GM19463 (cell line): ENCODE results near the gene PDE4B.

Experiments
- ATAC-seq: cut with Tn5 transposase; IDR thresholded peaks from one replicate; pipeline ENCODE4 v1.9.1; 2021; ENCODE audit warnings: mild to moderate bottlenecking, moderate library complexity; ENCODE audit not compliant: unreplicated experiment

Gene PDE4B

GRCh38 chr1:66327588-66327987 is 534.9 kb downstream of the PDE4B start:
- peak; percentile 32 for ATAC-seq

GRCh38 chr1:66328896-66329295 is 536.2 kb downstream of the PDE4B start:
- ATAC-seq, result no peak

DNA sequence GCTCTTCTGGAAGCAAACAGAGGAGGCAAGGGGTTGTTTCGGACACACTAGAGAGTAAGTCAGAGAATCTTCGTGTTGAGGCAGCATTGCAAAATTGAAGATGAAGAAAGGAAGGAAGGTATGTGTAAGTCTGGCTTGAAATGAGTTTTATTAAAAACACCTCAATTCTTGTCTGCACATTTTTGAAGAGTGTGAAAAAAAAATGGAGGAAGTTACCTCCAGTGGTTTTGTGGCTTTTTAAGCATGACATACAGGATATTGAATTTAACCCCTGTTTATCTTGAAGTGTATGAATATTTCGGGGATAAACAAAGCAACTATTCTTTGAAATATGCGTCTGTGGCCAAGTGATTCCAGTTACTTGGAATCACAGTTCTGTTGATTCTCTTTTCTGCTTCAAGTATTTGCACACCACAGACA is 538.0 kb downstream of the PDE4B start:
- no peak for ATAC-seq

- no peak for ATAC-seq
Measured at GRCh38 chr1:66331658-66332547, 539.2 kb downstream of the PDE4B start.

DNA sequence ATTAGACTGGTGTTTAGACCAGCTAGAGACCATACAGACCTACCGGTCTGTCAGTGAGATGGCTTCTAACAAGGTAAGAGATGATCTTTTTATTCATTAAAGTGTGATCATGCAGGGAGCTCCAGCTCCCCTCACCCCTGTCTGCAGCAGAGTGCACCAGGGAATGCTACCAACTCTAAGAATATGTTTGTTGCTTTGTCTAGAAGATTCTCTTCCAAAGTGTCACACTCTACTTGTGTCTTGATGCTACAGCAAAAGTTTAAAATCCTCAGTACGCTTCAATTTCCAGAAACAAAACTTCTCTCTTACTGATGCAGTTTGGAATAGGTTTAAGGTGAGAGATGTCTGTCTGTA is 539.8 kb downstream of the PDE4B start:
- no peak for ATAC-seq

- no peak for ATAC-seq
Measured at GRCh38 chr1:66333466-66334199, 540.9 kb downstream of the PDE4B start.

DNA sequence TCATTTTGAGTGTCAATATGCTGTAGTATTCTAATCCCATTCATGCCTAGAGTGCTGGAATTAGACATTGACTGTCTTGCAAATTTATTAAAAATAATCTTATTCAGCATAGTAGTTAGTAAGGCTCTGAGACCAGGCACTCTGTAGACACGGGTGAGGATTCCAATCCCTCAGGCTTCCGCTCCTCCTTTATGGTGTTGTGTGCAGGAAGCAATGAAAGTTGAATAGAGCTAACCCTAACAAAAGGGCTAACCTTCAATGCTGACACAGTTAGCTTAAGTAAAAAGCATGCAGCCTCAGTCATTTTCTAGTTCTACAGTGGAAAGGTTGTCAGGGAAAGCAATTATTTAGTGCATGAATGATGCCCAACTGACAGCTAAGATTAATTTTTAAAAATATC is 541.6 kb downstream of the PDE4B start:
- no peak for ATAC-seq

GRCh38 chr1:66335125-66335524 is 542.4 kb downstream of the PDE4B start:
- ATAC-seq, result no peak

DNA sequence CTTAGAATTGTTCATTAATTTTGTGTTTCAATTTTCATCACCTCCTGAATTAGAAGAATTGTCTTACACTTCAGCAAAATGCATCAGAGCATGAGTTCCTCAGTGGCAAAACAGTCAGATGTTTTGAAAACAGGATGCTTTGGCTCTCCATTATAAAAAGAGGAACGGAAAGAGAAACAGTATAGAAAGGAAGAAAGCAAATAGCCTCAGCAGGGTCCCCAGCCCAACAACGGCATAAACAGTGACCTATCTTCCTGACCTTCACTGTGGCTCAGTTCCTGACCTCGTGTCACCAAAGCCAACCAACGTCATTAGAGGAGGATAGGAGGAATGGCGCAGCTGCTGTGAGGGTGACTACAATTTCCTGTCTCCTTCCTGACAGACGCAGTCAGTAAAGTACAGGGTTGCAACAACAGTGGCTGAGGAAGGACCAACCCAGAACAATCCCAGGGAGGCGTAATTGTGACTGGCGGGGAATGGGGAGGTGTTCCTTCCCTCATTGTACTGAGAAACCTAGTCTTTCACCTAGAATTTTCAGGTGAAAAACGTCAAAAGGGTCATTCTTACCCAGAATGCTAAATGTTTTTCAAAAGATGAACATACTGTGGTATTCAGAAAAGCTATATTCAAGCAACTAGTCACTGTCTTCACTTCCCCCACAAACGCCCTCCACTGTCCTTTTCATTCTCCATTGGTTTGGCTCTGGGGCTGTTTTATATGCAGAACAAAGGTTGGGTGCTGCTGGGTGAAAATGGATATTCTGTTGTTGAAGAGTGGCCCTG is 543.4 kb downstream of the PDE4B start:
- ATAC-seq, result peak; percentile 80

DNA sequence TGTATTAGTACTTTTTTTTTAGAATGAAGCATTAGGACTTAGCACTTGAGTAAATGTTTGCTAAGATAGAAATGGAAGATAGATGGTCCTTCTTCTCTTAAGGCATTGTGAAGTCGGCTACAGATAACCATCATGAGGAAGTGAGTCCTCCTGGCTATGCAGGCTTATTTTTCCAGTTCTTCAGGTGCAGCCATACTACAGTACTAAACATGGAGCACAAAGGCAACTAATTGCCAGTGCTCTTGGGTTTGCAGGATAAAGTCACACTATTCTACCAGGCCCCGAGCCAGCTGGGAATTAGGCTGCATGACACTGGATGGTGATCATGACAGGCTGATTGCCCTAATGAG is 543.9 kb downstream of the PDE4B start:
- ATAC-seq, result no peak

DNA sequence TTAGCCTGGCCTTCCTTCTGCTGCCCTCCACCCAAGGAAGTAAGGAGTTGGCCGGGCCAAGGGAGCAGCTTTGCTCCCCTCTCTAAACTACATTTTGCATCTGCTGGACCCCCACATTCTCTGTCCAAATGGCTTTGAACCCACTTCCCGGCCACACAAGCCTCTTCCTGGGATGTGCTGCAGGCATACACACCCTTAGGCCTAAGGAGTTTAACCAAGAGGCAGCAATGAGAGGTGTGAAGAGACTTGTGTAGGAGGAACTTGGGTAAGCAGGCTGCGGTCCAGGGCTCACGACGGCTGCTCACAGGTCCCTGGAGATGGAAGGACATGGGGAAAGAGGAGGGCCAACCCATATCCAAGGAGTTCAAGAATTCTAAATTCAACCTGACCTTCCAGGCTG is 544.6 kb downstream of the PDE4B start:
- ATAC-seq, result no peak

GRCh38 chr1:66339944-66340343 is 547.2 kb downstream of the PDE4B start:
- ATAC-seq, result no peak

- ATAC-seq, result no peak
Measured at GRCh38 chr1:66341446-66342089, 548.9 kb downstream of the PDE4B start.

DNA sequence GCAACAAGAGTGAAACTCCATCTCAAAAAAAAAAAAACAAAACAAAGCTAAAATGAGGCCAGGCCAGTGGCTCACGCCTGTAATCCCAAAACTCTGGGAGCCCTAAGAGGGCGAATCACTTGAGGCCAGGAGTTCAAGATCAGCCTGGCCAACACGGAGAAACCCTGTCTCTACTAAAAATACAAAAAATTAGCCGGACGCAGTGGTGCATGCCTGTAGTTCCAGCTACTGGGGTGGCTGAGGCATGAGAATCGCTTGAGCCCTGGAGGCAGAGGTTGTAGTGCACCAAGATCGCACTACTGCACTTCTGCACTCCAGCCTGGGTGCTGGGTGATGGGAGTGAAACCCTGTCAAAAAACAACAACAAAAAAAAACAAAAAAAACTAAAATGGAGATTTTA is 550.0 kb downstream of the PDE4B start:
- ATAC-seq, result peak; percentile 46

DNA sequence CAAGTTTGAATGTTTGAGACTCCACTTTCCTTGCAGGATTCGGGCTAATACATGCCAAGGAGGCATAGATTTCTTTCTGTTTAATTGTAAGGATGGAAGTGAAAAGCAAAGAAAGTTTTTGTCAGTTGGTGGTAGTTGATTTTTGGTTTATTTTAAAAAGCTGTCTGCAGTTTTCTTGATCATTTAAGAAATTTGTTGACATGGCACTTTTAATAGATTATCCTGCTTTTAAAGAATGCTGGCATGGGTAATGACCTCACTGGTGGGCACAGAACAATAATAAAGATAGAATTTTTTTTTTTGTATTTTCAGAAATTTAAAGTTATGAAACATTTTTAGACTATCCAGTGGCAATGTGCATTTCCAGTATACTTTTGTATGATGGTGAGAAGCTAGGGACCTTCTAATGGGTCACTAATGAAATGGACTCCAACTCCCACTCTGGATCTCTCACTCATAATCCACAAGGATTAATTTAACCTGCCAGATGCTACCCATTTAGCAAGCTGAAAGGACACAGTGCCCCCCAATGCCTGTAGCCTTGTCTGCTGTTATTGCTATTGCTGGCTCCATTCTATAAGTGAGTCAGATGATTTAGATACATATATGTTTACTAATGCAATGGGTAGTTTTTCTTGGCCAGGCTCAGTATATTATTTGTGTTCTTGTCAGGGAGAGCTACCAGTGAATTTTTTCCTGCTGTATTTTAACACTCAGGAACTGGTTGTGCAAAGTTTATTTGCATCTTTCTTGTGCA is 551.1 kb downstream of the PDE4B start:
- no peak for ATAC-seq

DNA sequence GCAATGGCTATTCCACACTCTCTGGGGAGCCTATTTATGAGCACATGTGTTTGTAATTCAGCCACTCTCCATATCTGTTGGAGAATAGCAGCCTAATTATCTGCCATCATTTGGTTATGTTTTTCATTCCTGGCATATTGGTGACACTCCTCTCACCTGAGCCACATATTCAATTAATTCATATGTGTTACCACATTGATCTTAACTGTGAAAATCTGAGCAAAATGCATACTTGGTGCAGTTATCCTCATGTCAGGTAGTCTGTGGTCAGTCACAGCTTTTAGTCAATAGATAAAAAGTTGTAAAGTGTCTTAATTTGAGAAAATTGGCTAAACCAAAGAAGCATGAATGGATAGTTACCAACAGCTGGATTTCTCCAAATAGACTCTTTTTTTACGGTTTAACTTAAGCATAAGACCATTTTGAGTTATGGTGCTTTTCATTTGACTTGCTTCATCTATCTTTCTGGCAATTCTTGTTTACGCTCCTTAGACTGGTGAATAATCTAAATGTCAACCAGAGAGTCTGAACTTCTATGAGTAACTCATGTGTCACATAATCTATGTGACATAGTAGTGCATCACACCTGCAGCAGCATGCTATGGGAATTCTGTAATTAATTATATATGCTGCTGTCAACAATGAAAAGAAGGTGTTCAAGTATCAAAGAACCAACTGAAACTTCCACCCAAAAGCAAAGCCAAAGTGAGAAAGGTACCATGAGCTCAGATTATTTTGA is 553.5 kb downstream of the PDE4B start:
- no peak for ATAC-seq

- no peak for ATAC-seq
Measured at GRCh38 chr1:66346873-66347272, 554.2 kb downstream of the PDE4B start.

DNA sequence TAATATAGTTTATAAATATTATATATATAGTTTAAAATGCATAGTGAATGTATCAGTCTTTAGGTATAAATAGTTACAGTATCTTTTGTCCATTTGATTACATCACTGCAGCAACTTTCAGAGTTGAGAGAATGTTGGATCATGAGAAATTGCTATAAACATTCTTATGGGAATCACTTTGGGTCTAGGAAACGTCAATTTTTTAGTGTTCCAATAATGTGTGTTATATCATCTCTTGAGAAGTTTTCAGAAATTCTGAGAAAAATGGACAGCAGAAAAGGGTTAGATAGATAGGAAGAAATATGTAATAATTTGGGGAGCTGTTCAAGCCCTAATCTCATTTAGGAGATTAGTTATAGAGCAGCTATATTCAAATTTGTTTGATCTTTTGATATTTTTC is 556.1 kb downstream of the PDE4B start:
- ATAC-seq, result no peak

DNA sequence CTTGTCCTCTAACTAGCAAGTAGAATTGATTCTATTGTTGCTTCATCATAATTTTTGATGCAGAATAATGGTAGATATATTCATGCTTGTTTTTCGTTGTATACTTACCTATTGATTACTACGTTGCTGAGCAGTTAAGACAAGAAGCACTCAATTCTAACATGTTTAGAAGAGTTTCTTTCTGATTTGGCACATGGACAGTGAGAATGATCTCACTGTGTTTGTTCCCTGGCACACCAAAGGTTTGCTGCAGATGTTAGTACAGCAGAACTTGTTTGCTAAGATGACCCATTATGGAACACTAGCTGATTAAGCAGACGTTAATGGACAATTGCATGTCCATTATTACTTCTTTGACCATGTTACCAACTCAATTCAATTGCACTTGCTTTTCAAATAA is 556.5 kb downstream of the PDE4B start:
- no peak for ATAC-seq
